SKM-1 treated with dmso at 0.1 percent for 144 hours (cell line): Measurements from ENCODE around the gene SAMHD1.
A peak's percentile ranks its signal among the peaks of the same experiment; 100 is the strongest.
"Not testable (repeated sequence)": the region's sequence is repeated elsewhere in the genome, so short reads cannot be mapped to it uniquely, and the experiment has no call there.

Experiments
- DNase-seq: peaks from one replicate; lab custom pipeline; 2025; ENCODE audit not compliant: unreplicated experiment; lab: John Stamatoyannopoulos, UW

Gene SAMHD1

DNA sequence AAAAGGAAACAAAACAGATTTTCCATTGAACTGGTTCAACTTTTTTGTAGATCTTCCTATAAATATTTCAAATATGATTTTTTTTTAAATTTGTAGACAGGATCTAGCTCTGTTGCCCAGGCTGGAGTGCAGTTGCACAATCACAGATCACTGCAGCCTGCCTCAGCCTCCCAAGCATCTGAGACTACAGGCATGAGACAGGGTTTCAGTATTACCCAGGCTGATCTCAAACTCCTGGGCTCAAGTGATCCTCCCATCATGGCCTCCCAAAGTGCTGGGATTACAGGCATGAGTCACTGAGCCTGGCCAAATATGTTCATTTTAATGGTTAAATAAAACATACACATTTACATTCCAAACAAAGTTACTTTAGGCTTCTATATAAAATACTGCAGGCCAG, 33.6 kb downstream of the SAMHD1 start:
- no peak for DNase-seq

GRCh38 chr20:36917240-36917639, 34.3 kb downstream of the SAMHD1 start:
- no peak for DNase-seq

- no peak for DNase-seq
Measured at GRCh38 chr20:36916199-36916598, 35.3 kb downstream of the SAMHD1 start.

GRCh38 chr20:36908603-36909002, 42.9 kb downstream of the SAMHD1 start:
- DNase-seq: no peak

- not testable (repeated sequence) for DNase-seq
Measured at GRCh38 chr20:36906086-36906485, 45.4 kb downstream of the SAMHD1 start.

- DNase-seq: not testable (repeated sequence)
Measured at GRCh38 chr20:36905566-36905965, 45.9 kb downstream of the SAMHD1 start.

DNA sequence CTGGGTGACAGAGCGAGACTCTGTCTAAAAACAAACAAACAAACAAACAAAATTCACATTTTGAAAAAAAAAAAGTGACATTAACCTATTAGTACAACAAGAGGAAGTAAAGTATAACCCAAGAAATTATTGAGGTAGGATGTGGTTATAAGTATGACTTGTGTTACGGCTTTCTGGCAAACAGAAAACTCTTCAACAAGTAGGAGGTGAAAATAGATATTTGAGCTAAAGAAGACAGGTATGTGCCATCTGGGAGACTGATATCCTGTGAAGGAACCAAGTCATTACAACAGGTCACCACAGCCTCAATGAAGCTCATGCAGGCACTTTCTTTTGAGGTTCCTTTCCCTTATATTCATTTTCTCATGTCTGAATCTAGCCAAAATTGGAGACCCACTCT, 46.8 kb downstream of the SAMHD1 start:
- DNase-seq: no peak

DNA sequence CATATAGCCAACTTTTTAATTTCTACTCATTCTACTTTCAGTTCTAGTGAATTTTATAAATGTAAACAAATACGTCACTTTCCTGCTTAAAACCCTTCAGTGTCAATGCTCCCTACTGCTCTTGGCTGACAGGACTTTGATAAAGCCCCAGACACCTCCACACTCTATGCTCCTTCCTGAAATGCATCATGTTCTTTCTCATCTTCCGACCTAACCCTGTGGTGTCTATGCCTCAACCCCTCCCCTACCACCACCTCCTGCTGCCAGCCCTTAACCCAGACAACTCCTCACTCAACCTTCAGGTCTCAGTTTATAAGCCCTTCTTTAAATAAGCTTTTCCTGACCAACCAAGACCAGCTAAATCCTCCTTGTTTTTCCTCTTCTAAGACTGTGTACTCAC, 56.5 kb downstream of the SAMHD1 start:
- DNase-seq: no peak

GRCh38 chr20:36893801-36894200, 57.7 kb downstream of the SAMHD1 start:
- no peak for DNase-seq

DNA sequence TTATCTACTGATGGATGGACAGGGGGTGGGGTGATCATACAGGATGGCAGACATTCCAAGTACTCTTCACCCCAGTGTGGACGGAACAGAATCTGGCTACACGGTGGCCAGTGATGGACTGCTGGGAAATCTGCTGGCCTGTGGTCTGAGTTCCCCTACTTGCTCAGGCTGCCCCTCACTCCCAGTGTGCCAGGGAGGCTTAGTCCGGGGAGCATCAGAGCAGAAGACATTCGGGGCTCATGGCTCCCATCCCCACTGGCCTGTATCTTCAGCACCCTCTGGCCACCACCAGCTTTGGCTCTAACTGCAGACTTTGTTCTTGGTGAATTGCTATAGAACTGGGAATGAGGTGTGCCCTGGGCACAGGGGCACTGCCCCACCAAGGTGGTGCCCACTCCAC, 60.3 kb downstream of the SAMHD1 start:
- no peak for DNase-seq

DNA sequence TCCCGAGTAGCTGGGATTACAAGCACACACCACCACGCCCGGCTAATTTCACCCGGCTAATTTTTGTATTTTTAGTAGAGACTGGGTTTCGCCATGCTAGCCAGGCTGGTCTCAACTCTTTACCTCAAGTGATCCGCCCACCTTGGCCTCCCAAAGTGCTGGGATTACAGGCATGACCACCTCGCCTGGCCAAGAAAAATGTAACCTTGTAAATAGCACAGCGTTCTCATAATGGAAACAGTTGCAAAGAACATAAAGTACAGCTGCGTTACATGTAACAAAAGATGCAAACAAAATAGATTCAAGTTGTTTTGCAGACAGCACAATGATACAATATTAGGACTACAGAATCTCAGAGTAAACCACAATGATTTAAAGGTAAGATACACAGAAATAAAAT, 60.9 kb downstream of the SAMHD1 start:
- no peak for DNase-seq

DNA sequence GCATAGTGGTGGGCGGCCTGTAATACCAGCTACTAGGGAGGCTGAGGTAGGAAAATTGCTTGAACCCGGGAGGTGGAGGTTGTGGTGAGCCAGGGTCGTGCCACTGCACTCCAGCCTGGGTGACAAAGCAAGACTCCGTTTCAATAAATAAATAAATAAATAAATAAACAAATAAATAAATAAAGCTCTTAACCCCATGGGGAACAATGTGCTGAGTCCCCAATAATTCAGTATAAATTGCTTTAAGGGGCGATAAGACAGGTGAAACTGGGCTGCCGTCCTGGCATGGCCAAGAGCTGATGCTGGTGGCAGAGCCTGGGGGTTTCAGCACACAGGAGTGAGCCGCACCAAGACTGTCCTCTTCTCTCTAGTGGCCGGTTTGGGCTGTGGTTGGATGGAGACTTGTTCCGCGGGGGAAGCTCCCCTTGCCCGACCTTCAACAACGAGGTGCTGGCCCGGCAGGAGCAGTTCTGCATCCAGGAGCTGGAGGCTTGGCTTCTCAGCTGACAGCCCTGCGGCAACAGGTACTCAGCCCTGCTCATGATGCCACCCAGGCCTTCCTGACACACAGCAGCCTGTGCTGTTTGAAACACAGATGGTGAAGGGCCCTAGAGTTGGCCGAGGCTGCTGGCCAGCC, 62.5 kb downstream of the SAMHD1 start:
- DNase-seq: no peak

- DNase-seq: no peak
Measured at GRCh38 chr20:36887752-36888090, 63.8 kb downstream of the SAMHD1 start.

GRCh38 chr20:36886859-36887751, 64.4 kb downstream of the SAMHD1 start:
- peak; percentile 60 for DNase-seq

DNA sequence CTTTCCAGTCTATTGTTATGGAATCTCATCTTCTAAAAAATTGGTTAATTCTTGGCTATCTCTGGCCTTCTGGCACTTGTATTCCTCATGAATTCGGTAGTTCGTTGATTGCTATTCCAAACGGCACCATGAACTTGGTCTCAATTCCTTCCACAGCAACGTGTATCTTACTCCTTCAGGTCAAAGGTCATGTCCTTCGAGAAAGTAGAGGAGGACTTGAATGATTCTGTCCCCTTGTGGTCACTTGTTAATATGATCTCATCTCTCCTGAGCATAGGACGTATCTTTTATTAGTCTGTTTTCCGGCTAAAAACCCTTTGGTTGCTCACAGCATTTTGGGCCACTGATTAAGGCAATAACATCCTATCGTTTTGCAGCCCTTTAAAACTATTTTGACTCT, 66.2 kb downstream of the SAMHD1 start:
- no peak for DNase-seq

GRCh38 chr20:36883977-36884535, 67.5 kb downstream of the SAMHD1 start:
- DNase-seq: no peak

DNA sequence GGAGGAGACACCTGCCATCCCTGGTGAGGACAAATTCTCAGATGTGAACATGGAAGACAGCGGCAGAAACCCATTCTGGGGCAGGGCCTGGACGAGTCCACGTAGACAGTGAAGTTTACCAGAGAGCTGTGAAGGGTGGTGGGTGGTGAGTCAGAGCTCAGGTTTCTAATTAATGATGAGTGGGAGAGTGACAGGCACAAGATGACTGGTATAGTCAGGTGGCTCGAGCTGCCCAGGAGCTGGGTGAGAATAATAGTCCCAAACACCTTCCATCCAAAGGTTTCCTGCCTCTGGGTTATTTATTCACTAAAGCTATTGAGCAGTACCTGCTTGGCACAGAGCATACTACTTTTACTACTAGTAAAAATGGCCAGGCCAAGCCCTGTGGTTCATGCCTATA, 69.6 kb downstream of the SAMHD1 start:
- DNase-seq: no peak

DNA sequence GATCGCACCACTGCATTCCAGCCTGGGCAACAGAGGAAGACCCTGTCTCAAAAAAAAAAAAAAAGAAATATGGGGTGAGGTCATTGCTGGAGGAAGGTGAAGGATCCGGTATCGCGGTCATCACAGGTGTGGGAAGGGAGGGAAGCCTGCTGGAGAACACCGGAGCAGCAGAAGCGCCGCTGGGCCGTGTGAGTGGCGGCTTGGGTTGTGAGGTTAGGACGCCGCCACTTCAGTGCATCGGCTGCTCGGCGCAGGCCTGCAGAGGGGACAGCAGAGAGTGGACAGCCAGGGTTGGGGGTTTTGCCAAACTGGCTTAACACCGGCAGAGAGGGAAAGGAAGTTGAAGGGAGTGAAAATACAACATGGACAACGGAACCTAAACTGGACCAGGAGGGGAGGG, 70.2 kb downstream of the SAMHD1 start:
- no peak for DNase-seq

DNA sequence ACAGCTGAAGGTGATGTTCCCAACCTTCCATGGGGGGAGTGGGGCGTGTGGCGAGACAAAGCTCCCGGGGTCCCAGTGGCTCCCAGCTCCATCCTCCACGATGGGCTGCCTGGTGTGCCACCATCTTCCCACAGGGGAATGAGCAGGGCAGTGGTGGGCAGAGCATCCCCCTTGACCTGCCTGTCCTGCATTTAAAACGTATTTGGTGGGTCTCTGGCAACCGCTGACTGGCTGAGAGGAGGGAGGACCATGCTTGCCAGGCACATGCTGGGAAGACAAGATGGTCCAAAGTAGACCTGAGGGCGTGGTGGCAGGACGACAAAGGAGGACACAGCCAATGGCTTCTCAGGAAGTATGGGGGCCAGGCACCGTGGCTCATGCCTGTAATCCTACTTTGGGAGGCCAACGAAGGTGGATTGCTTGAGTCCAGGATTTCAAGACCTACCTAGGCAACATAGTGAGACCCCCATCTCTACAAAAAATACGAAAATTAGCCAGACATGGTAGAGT, 70.7 kb downstream of the SAMHD1 start:
- no peak for DNase-seq

DNA sequence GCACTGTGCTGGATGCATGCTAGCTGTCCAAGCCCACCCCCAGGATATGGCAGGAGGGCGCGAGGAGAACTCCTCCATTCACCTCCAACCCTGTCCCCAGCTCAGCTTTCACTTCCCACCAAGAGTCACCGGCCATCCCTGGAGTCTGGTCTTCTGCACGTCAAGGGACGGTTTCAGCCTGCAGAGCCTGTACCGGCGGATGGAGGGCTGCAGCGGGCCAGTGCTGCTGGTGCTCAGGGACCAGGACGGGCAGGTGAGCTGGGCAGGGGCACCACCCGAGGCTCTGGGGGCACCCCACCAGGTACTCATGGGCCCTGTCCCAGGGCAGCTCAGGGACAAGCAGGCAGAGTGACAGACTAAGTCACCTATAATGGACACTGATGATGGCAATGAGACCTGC, 72.6 kb downstream of the SAMHD1 start:
- DNase-seq: no peak

- DNase-seq: no peak
Measured at GRCh38 chr20:36876473-36876833, 75.1 kb downstream of the SAMHD1 start.
